GM18517 (cell line): ENCODE data around the gene TSPEAR.

Experiments
- ATAC-seq: cut with Tn5 transposase; IDR thresholded peaks from one replicate; pipeline ENCODE4 v1.9.1; 2021; ENCODE audit warnings: mild to moderate bottlenecking, moderate library complexity; ENCODE audit not compliant: unreplicated experiment

Gene TSPEAR

DNA sequence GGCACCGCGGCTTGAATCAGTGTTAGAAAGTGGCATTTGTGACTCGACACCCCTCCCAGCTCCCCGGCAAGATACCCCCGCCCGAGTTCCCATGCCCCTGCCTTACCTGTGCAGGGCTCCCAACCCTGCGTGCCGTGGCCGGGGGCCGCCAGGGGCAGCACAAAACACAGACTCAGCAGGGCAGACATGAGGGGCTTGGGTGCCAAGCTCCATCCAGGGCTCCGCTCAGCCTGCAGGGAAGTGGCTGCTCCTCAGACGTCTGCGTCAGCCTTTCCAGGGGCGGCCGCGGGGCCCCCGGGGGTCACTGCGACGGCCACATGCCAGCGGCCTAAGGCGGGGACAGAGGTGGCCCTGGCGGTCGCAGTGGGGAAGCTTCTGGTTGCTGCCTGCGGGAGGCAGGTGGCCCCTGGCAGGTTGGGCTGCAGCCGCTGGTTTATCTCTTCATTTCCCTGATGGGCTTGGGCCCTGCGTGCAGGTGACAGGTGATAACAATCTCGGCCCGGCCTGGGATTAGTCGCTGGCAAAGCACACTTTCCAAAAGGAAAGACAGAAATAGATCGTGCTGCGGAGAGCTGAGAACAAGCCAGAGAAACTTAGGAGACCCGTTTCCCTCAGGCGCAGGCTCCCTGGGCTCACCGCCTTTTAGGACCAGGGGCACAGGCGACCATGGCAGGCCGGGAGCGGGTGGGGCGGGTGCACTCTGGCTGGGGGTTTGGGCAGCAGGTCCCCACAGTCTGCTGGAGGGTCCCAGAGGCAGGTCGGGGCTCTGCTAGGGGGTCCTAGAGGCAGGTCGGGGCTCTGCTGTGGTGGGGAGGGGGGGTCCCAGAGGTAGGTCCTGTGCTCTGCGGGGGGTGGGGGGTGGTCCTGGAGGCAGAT, at the start of gene TSPEAR:
Gene TSPEAR, minus strand, starts transcription at position 246 of the 876 bp plus-strand sequence. Its CDS starts 58 bp downstream, at position 188.
- ATAC-seq, result no peak

DNA sequence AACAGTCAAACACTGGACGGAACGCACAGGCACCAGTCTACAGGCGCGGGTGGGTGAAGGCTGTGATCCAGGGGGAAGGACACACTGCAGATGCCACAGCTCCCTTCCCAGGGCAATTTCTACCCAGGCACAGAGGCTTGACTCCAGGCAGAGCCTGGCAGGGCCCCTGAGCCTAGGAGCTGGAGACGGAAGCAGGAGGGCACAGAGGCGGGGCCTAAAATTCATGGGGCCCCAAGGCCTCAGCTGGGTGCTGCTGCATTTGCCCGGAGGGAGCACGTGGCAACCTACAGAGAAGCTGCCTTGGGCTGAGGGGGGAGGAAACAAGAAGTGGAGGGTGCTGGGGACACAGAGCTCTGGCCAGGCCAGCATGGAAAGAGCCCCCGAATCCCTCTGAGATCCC, 49.0 kb upstream of the TSPEAR start:
- no peak for ATAC-seq

DNA sequence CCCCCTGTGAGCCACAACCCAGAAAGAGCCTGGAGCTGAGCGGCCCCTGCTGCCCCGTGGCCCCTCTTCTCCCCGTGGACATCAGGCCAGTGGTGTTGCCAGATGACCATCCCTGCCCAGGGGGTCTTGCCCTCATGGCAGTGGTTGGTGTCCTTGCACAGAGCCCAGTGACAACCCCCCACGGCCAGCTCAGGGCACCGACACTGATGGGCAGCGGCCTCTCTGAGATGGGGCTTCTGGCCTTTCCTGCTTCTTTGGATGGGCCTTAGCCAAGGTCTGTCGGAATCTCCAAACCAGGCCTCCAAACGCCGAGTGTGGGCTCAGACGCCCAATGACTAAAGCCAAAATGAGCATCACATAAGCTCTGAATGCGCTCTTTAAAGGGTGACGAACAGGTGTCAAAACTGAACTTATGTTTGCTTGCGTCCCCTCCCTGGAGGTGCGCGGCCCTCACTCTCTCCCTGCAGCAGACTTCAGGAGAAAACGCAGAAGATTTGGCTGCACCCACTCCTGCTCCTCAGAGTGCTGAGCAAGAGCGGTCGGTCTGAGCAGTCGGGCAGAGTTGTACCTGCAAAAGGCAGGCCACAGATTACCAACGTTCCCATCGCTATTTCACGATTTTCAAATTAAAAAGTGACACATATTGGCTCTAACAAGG, 48.4 kb upstream of the TSPEAR start:
- ATAC-seq, result no peak

- ATAC-seq, result no peak
Observed at GRCh38 chr21:44758781-44759627, 47.6 kb upstream of the TSPEAR start.

- ATAC-seq, result no peak
Observed at GRCh38 chr21:44758141-44758561, 46.8 kb upstream of the TSPEAR start.

DNA sequence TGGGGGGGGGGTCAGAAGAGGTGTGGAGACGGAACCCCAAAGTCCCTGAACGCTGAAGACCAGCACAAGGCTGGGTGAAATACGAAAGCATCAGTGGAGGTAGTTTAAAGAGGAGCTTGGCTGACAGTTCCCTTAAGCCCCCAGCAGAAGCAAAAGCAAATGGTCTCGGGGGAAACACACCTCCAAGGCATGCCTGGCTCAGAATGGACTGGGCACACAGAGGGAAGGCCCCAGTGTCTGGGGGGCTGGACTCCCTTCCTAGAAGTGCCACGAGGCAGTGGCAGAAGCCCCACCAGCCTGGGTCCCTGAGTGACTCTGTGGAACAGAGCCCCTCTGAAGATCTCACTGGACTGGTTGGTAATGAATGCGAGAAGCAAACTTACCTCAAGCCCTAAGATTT, 46.4 kb upstream of the TSPEAR start:
- no peak for ATAC-seq

- no peak for ATAC-seq
Observed at GRCh38 chr21:44756423-44757185, 45.2 kb upstream of the TSPEAR start.

- no peak for ATAC-seq
Observed at GRCh38 chr21:44755227-44755626, 43.9 kb upstream of the TSPEAR start.

GRCh38 chr21:44753357-44753756, 42.0 kb upstream of the TSPEAR start:
- no peak for ATAC-seq

- ATAC-seq, result no peak
Observed at GRCh38 chr21:44752671-44753235, 41.4 kb upstream of the TSPEAR start.

DNA sequence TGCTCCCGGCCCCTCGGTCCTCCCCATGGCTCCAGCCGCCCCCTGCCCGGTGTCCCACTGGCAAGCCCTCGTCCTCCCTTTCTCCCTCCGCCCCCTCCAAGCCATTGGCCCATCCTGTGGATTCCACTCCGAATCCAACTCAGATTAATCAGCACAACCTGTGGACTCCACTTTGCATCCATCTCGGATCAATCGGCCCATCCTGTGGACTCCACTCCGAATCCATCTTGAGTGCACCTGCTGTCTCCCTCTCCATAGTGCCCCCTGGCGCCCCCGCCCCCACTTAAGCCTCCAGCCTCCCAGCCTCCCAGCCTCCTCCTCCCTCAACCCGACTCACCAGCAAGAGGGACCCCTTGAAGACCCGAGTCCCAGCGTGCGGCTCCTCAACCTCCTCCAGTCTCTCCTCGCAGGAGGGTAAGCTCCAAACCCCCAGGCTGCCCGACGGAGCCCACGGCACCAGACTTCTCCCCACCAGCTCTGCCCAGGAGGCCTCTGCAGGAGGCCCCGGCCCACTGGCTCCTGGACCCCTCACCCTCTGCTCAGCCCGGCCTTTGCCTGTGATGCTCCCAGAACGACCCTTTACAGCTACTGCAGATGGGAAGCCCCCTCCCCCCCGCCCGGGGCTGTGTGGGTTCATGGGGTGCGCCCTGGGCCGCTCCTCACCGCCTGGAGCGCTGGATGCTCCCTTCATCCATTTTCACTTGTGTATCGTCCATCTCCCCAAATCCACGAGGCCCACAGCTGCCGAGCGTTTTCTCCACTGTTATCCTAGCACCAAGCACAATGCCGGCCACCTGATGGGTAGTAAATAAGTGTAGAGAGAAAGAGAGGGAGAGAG, 40.6 kb upstream of the TSPEAR start:
- ATAC-seq, result no peak

DNA sequence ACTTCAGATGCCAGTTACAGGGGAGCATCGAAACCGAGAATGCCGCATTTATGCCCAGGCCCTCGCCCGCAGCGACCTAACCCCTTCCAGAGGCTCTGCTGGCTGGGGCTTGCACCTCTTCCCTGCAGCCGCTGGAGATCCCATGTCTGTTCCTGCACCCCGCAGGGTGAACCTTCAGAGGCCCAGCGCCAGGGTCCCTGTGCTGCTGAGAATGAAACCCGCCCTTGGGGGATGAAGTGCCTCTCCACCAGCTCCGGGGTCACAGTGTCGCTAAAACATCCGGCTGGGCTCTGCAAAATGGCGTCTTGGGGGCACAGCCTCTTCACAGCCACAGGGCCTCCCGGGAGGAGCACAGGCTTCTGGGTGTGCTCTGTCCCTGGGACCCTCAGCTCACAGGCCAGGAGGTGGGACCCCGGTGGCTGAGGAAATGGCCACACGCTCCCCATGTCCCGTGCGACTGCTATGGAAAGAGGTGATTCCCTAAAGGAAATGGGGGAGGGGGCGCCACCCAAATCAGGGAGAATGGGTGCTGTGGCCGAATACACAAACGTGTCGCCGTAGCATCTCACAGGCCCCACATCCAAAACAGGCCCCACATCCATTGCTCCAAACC, 39.9 kb upstream of the TSPEAR start:
- no peak for ATAC-seq

DNA sequence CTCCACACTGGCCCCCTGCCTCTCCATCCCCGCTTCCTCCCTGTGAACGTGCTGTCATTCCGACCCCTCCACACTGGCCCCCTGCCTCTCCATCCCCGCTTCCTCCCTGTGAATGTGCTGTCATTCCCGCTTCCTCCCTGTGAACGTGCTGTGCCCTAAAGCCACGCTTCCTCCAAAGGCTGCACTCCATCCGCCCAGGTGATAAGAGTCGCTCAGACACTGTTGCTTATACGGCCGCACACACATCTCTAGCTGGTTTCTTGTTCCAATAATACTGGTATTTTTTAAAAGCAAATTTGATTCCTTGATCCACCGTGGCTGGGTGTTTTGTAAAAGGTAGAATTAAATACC, 39.3 kb upstream of the TSPEAR start:
- no peak for ATAC-seq

DNA sequence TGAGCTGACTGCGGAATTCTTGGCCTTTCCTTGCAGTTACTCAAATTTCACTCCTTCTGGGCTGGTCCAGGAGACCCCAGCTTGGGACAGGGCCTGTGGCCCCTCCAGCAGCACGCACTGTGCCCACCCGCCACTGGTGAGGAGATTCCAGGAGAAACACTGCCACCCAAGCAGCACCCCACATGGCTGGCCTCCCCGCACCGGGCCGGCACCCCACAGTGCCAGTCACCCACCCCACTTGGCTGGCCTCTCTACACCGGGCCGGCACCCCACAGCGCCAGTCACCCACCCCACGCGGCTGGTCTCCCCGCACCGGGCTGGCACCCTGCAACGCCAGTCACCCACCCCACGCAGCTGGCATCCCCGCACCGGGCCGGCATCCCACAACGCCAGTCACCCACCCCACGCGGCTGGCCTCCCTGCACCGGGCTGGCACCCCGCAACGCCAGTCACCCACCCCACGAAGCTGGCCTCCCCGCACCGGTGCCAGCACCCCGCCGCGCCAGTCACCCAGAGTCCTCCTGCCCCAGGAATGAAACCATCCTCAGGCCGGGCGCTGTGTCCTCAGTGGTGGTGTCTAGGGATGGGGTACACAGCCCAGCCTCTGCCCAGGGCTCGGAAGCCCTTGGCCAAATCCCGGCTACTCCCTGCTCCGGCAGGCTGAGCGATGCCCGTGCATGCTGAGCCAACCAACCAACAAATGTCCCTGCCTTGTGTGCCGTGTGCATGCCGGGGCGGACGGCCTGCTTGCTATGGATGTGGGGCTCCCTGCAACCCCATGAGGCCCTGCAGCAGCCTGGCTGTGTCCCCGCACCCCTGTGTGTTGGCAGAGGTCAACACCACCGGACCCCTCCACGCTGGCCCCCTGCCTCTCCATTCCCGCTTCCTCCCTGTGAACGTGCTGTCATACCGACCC, 38.6 kb upstream of the TSPEAR start:
- ATAC-seq, result no peak

GRCh38 chr21:44749116-44749758, 37.9 kb upstream of the TSPEAR start:
- ATAC-seq, result no peak

GRCh38 chr21:44748621-44749020, 37.2 kb upstream of the TSPEAR start:
- ATAC-seq, result no peak

DNA sequence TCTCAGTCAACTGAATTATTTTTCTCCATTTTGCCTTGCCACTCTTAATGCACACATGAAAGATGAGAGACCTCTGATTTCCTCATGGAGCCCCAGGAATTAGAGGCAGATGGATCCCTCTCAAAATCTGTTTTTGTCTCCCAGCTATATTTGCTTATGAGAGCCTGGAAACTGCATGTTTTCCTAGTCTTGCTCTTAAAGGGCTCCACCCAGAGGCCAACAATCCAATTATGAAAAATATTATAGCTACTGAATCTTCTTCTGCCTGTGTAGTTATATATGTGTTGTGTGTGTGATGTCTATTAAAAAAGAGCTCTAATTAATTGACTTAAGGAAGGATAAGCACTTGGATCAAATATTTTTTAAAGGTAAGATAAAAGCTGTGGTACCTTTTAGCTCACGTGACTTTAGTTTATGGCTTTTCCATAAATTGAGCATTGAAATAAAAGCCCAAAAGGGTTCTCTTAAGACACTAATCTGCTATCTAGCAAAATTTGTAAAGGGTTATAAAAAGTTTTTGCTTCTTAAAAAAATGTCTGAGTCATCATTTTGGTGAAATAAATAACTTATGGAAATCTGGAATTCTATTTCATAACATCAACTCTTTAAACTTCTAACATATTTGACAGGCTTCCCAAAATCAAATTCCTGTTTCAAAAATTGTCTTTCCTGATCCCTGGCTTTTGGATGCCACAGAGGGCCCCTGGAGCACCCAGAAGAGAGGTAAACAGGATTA, 31.2 kb upstream of the TSPEAR start:
- no peak for ATAC-seq
